Measurements from ENCODE around the gene OCSTAMP. TPM values are rescaled to one million over a fixed set of nuclear protein-coding genes. Genes with fewer than 3 reads are reported as not detected.
A peak's percentile ranks its signal among the peaks of the same experiment; 100 is the strongest.

The OCSTAMP gene
- total and polyA plus RNA-seq, 2 donors (not counting 3 experiments of a cell fraction or from before 2014, with no cell fraction given) = not detected

- H4K20me1 ChIP-seq (replicated peaks; ENCODE audit: control insufficient read depth, extremely low read depth, insufficient read depth, low read length) = no peaks in the 10 kb centered on the region
- DNase-seq (ENCODE audit: low read depth, low spot score) = peak; percentile 49
- BruUV-seq (replicated peaks) = no TSS peak
- TF ChIP-seq CTCF (IDR thresholded peaks at IDR 0.05; ENCODE audit: extremely low read depth in 1 of 2, insufficient read depth in 1 of 2, low read depth in 1 of 2, low read length in 2 of 2) (no peak), GATA2 (IDR thresholded peaks at IDR 0.05; ENCODE audit: insufficient read depth, insufficient read length, low read depth, low read length) (peak; percentile 14), FOS (IDR thresholded peaks at IDR 0.05; ENCODE audit: borderline replicate concordance, insufficient read depth, low read length) (no peak)
- no peak overlapping the region for H3K9ac ChIP-seq (replicated peaks; ENCODE audit: extremely low read depth, insufficient read depth, low read length)
- intact Hi-C loops (cut with micrococcal nuclease) (no loop called here), dilution Hi-C loops (cut with MboI; ENCODE audit: extremely low pct_ligation_motif_present, low sequenced_read_pairs) (no loop called here)
- no peaks in the 10 kb centered on the region for H3K36me3 ChIP-seq (ENCODE audit: control insufficient read depth in 2 of 2, extremely low read depth in 1 of 2, insufficient read depth in 2 of 2, low read length in 2 of 2)
- H3K27ac ChIP-seq (ENCODE audit: insufficient read depth, low read depth, low read length) = no peak overlapping the region
- no peak overlapping the region for H3K4me2 ChIP-seq (ENCODE audit: insufficient read depth, low read length)
- no peaks in the 10 kb centered on the region for H3K27me3 ChIP-seq (ENCODE audit: control insufficient read depth in 2 of 2, insufficient read depth in 2 of 2, low read length in 2 of 2)
- H2AFZ ChIP-seq (ENCODE audit: low read depth, low read length) = no peak overlapping the region
- H3K4me1 ChIP-seq (ENCODE audit: control insufficient read depth, extremely low read depth, insufficient read depth, low read length) = no peaks in the 10 kb centered on the region
- CTCF ChIA-PET = interaction anchor here (1.1 kb wide), 1 partner anchor 17 kb away, joined by 3 read pairs; no protein-coding TSS in a partner anchor
- POLR2A ChIA-PET = no interaction called here
- no peak overlapping the region for H3K4me3 ChIP-seq (replicated peaks in 1 of 3; ENCODE audit: insufficient read depth in 1 of 3, low read depth in 1 of 3, low read length in 3 of 3)
- H3K9me1 ChIP-seq (replicated peaks; ENCODE audit: control insufficient read depth, extremely low read depth, insufficient read depth, low read length) = no peaks in the 10 kb centered on the region
- H3K79me2 ChIP-seq (ENCODE audit: control insufficient read depth, insufficient read depth, low read length) = no peaks in the 10 kb centered on the region
- no peaks in the 10 kb centered on the region for H3K9me3 ChIP-seq (replicated peaks; ENCODE audit: control insufficient read depth, insufficient read depth, low read length)
- no peak for FAIRE-seq
Measured at GRCh38 chr20:46590443-46590842, 40.0 kb upstream of the OCSTAMP start.

DNA sequence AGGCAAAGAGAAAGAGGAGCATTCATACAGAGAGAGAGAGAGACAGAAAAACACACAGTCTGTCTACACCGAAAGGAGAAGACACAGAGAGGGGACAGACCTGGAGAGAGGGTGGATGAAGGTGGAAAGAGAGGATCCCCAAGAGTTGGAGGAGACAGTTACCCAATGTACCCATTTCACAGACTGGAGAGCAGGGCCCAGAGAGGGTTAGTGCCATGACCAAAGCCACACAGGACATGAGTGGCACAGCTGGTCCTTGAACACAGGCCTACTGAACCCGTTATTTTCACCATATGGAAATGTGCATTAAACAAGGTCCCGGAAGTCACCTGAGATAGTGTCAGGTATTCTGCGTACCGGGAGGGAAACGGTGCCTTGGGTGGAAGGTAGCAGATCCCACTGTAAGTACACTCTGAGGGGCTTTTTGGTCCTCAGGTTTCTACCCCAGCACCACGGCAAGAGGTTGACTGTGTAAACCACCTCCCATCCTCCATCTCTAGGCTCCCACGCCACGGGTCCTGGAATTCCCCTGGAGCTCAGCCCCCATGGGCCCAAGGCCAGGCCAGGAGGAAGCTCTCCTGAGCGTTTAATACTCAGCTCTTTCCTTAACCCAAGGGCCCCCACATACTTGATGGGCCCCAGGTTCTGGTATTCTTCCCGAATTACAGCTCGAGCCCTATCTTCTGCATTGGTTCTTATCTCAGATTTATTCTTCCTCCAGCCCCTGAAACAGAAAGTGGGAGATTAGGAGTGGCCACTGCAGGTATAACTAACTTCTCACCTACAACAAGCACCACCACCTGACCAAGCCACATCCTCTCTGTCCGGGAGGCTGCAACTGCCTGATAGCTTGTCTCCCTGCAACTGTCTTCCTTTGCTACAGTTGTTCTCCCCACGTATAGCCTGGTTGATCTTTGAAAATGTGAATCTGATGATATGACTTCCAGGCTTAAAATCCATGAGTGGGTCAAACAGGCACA, 38.4 kb upstream of the OCSTAMP start:
- H3K4me3 ChIP-seq (replicated peaks in 1 of 3; ENCODE audit: insufficient read depth in 1 of 3, low read depth in 1 of 3, low read length in 3 of 3) = no peak overlapping the region
- CTCF ChIA-PET = no interaction called here
- H3K9me3 ChIP-seq (replicated peaks; ENCODE audit: control insufficient read depth, insufficient read depth, low read length) = no peaks in the 10 kb centered on the region
- no peaks in the 10 kb centered on the region for H3K4me1 ChIP-seq (ENCODE audit: control insufficient read depth, extremely low read depth, insufficient read depth, low read length)
- H2AFZ ChIP-seq (ENCODE audit: low read depth, low read length) = no peak overlapping the region
- no peaks in the 10 kb centered on the region for H3K27me3 ChIP-seq (ENCODE audit: control insufficient read depth in 2 of 2, insufficient read depth in 2 of 2, low read length in 2 of 2)
- no peaks in the 10 kb centered on the region for H3K79me2 ChIP-seq (ENCODE audit: control insufficient read depth, insufficient read depth, low read length)
- H3K9me1 ChIP-seq (replicated peaks; ENCODE audit: control insufficient read depth, extremely low read depth, insufficient read depth, low read length) = no peaks in the 10 kb centered on the region
- POLR2A ChIA-PET = no interaction called here
- intact Hi-C loops (cut with micrococcal nuclease) (no loop called here), dilution Hi-C loops (cut with MboI; ENCODE audit: extremely low pct_ligation_motif_present, low sequenced_read_pairs) (no loop called here)
- TF ChIP-seq JUN (IDR thresholded peaks at IDR 0.05; ENCODE audit: borderline replicate concordance, insufficient read depth, insufficient read length, low read depth) (no peak), GATA2 (IDR thresholded peaks at IDR 0.05; ENCODE audit: insufficient read depth, insufficient read length, low read depth, low read length) (no peak), EZH2 (IDR thresholded peaks at IDR 0.05; ENCODE audit: borderline replicate concordance, low read depth, low read length, severe bottlenecking) (no peak), CTCF (IDR thresholded peaks at IDR 0.05; ENCODE audit: extremely low read depth in 1 of 2, insufficient read depth in 1 of 2, low read depth in 1 of 2, low read length in 2 of 2) (no peak), MAX (IDR thresholded peaks at IDR 0.05; ENCODE audit: insufficient read depth, insufficient read length) (no peak), FOS (IDR thresholded peaks at IDR 0.05; ENCODE audit: borderline replicate concordance, insufficient read depth, low read length) (no peak), POLR2AphosphoS5 (IDR thresholded peaks at IDR 0.05; ENCODE audit: insufficient read depth, low read depth, low read length) (no peak), POLR2A (IDR thresholded peaks at IDR 0.05; ENCODE audit: low read depth, low read length) (no peak), MYC (IDR thresholded peaks at IDR 0.05; ENCODE audit: low read depth, low read length) (no peak)
- FAIRE-seq = no peak
- DNase-seq (ENCODE audit: low read depth, low spot score) = no peak
- BruUV-seq (replicated peaks) = no TSS peak
- no peaks in the 10 kb centered on the region for H4K20me1 ChIP-seq (replicated peaks; ENCODE audit: control insufficient read depth, extremely low read depth, insufficient read depth, low read length)
- no peak overlapping the region for H3K9ac ChIP-seq (replicated peaks; ENCODE audit: extremely low read depth, insufficient read depth, low read length)
- no peak overlapping the region for H3K4me2 ChIP-seq (ENCODE audit: insufficient read depth, low read length)
- H3K36me3 ChIP-seq (ENCODE audit: control insufficient read depth in 2 of 2, extremely low read depth in 1 of 2, insufficient read depth in 2 of 2, low read length in 2 of 2) = no peaks in the 10 kb centered on the region
- no peak overlapping the region for H3K27ac ChIP-seq (ENCODE audit: insufficient read depth, low read depth, low read length)

Measured in endothelial cell of umbilical vein (primary cell).